Neural cell (in vitro differentiated cells): ENCODE results near the gene GBP6. TPM values are rescaled to one million over a fixed set of nuclear protein-coding genes. Genes with fewer than 3 reads are reported as not detected.

Source experiments
- H2AFZ ChIP-seq: fragments of 200-600, 300-800 bp; sonication (generic), shearing (Covaris generic); 2 replicates; pipeline ENCODE4 v1.6.0; 2014; ENCODE audit warnings: low read depth, mild to moderate bottlenecking, antibody characterized with exemption, low read length, moderate library complexity
- H3F3A ChIP-seq: fragments of 200-600 bp; shearing (Covaris generic); 2 replicates; pipeline ENCODE4 v1.6.1; 2016; ENCODE audit warnings: mild to moderate bottlenecking, moderate library complexity, mixed read lengths, antibody characterized with exemption, low read length; ENCODE audit not compliant: insufficient read depth, poor library complexity, severe bottlenecking
- H3K27ac ChIP-seq: fragments of 200-600, 300-800 bp; sonication (generic), shearing (Covaris generic); 2 replicates; pipeline ENCODE4 v1.5.1; 2014; ENCODE audit warnings: mild to moderate bottlenecking, low read length, moderate library complexity
- H3K27me3 ChIP-seq: fragments of 300-800, 200-600 bp; sonication (generic), shearing (Covaris generic); 2 replicates; pipeline ENCODE4 v1.6.0; 2014; ENCODE audit warnings: mild to moderate bottlenecking, low read depth, low read length, moderate library complexity; ENCODE audit not compliant: insufficient read depth
- H3K36me3 ChIP-seq: fragments of 300-800, 200-600 bp; sonication (generic), shearing (Covaris generic); 2 replicates; pipeline ENCODE4 v1.5.1; 2014; ENCODE audit warnings: mild to moderate bottlenecking, antibody characterized with exemption, low read length, moderate library complexity; ENCODE audit not compliant: insufficient read depth
- H3K4me2 ChIP-seq: fragments of 300-800, 200-600 bp; sonication (generic), shearing (Covaris generic); 2 replicates; pipeline ENCODE4 v1.6.0; 2014; ENCODE audit warnings: mild to moderate bottlenecking, low read length
- H3K4me3 ChIP-seq: fragments of 300-800, 200-600 bp; sonication (generic), shearing (Covaris generic); 2 replicates; pipeline ENCODE4 v1.5.1; 2014; ENCODE audit warnings: mild to moderate bottlenecking, low read length, moderate library complexity
- H3K79me2 ChIP-seq: fragments of 200-600 bp; shearing (Covaris generic); replicated peaks from 2 replicates; pipeline ENCODE4 v1.6.0; 2014; ENCODE audit warnings: mild to moderate bottlenecking, low read length, moderate library complexity; ENCODE audit not compliant: insufficient read depth
- H3K9ac ChIP-seq: fragments of 300-800, 200-600 bp; sonication (generic), shearing (Covaris generic); 2 replicates; pipeline ENCODE4 v1.6.1; 2016; ENCODE audit warnings: mild to moderate bottlenecking, low read length, mixed read lengths
- H3K9me2 ChIP-seq: fragments of 200-600 bp; shearing (Covaris generic); 2 replicates; pipeline ENCODE4 v1.6.1; 2016; ENCODE audit warnings: mild to moderate bottlenecking, low read length, mixed read lengths; ENCODE audit not compliant: insufficient read depth
- H3K9me3 ChIP-seq: fragments of 200-600, 300-800 bp; sonication (generic), shearing (Covaris generic); 2 replicates; pipeline ENCODE4 v1.6.1; 2016; ENCODE audit warnings: mild to moderate bottlenecking, mixed run types, low read length, moderate library complexity, mixed read lengths
- H4K20me1 ChIP-seq: fragments of 200-600 bp; shearing (Covaris generic); 2 replicates; pipeline ENCODE4 v1.6.1; 2016; ENCODE audit warnings: mild to moderate bottlenecking, mixed run types; ENCODE audit not compliant: insufficient read depth
- EP300 ChIP-seq: fragments of 450-650 bp; conservative IDR thresholded peaks from 2 replicates; pipeline ENCODE4 v1.6.1; 2014; ENCODE audit warnings: antibody characterized with exemption, mild to moderate bottlenecking, moderate library complexity; ENCODE audit not compliant: poor library complexity, severe bottlenecking
- EZH2 ChIP-seq: fragments of 200-600, 300-800 bp; shearing (Covaris generic), sonication (generic); IDR thresholded peaks from 2 replicates; pipeline ENCODE4 v1.6.1; 2014; ENCODE audit warnings: antibody characterized with exemption, low read length, borderline replicate concordance, mild to moderate bottlenecking; ENCODE audit not compliant: insufficient read depth, poor library complexity, severe bottlenecking
- MXI1 ChIP-seq: fragments of 450-650 bp; conservative IDR thresholded peaks from 2 replicates; pipeline ENCODE4 v1.6.1; 2014; ENCODE audit warnings: antibody characterized with exemption, mild to moderate bottlenecking; ENCODE audit not compliant: poor library complexity, severe bottlenecking
- POLR2AphosphoS5 ChIP-seq: IDR thresholded peaks from 2 replicates; pipeline ENCODE4 v1.6.1; 2012
- RAD21 ChIP-seq: fragments of 450-650 bp; conservative IDR thresholded peaks from 2 replicates; pipeline ENCODE4 v1.6.1; 2014; ENCODE audit warnings: antibody characterized with exemption, mild to moderate bottlenecking, moderate library complexity
- SMC3 ChIP-seq: fragments of 450-650 bp; conservative IDR thresholded peaks from 2 replicates; pipeline ENCODE4 v1.6.1; 2014; ENCODE audit warnings: antibody characterized with exemption, mild to moderate bottlenecking, moderate library complexity; ENCODE audit not compliant: poor library complexity
- TAF1 ChIP-seq: IDR thresholded peaks from 2 replicates; pipeline ENCODE4 v1.6.1; 2012; ENCODE audit warnings: low read depth
- polyA plus RNA-seq: library from polyadenylated mRNA; depleted of rRNA; stranded (reverse); fragments of >200 nt; gene quantifications from 2 replicates; pipeline ENCODE4 v1.2.3, GENCODE V29; 2014
- TF ChIP-seq, protein P1 (sequence below): IDR thresholded peaks from 2 replicates; pipeline ENCODE4 v1.6.1; 2012; ENCODE audit warnings: borderline replicate concordance
- TF ChIP-seq, protein P2 (sequence below): fragments of 450-650 bp; IDR thresholded peaks from 2 replicates; pipeline ENCODE4 v1.5.1; 2014; ENCODE audit warnings: antibody characterized with exemption, mild to moderate bottlenecking, moderate library complexity; ENCODE audit not compliant: poor library complexity, severe bottlenecking

Gene GBP6
- polyA plus RNA-seq, 1 donor from 2014 or later, result not detected

DNA sequence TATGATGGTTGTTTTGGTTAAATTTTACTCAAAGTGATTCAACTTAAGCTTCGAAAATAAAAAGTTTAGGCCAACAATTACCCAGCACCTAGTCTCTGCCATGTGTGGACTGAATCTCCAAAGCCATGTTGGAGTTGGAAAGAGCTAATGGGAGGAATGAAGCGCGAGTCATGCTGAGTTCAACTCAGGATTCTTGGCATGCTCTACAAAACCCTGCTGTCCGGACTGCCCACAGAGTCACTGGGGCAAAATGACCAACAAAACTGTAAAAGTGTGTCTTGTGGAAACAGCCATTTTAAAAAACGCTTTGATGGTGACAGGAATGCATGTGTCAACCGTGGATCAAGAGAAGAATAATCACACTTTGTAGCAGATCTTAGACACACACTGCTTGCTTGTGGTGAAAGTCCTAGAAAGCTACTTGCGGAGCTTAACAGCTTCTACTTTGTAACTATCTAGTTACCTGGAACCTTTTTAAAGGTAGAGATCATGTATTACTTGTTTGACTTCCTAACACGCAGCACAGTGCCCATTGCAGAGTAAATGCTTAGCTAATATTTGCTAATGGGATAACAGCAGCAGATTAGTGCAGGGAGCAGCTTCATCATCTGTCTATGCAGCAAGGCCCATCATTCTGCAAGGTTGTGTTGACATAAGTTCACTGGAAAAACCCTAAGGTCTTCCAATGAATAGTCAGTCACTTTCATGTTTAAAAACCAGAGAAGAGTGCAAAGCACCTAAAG lies 7.0 kb upstream of the GBP6 start:
- Histone ChIP-seq H3K9me2 (no peaks in the 10 kb centered on the region), H3F3A (no peaks in the 10 kb centered on the region), H3K9ac (no peak overlapping the region), H3K4me2 (no peak overlapping the region), H3K27me3 (no peaks in the 10 kb centered on the region), H3K79me2 (no peaks in the 10 kb centered on the region), H3K4me3 (no peak overlapping the region), H4K20me1 (no peaks in the 10 kb centered on the region), H3K27ac (no peak overlapping the region), H3K9me3 (no peaks in the 10 kb centered on the region), H3K36me3 (no peaks in the 10 kb centered on the region), H2AFZ (no peak overlapping the region)
- TF ChIP-seq RAD21, result no peak
- no peak for TF ChIP-seq MXI1
- no peak for TF ChIP-seq POLR2AphosphoS5
- TF ChIP-seq SMC3, result no peak
- no peak for TF ChIP-seq EZH2
- no peak for TF ChIP-seq TAF1
- TF ChIP-seq, protein P1, sequence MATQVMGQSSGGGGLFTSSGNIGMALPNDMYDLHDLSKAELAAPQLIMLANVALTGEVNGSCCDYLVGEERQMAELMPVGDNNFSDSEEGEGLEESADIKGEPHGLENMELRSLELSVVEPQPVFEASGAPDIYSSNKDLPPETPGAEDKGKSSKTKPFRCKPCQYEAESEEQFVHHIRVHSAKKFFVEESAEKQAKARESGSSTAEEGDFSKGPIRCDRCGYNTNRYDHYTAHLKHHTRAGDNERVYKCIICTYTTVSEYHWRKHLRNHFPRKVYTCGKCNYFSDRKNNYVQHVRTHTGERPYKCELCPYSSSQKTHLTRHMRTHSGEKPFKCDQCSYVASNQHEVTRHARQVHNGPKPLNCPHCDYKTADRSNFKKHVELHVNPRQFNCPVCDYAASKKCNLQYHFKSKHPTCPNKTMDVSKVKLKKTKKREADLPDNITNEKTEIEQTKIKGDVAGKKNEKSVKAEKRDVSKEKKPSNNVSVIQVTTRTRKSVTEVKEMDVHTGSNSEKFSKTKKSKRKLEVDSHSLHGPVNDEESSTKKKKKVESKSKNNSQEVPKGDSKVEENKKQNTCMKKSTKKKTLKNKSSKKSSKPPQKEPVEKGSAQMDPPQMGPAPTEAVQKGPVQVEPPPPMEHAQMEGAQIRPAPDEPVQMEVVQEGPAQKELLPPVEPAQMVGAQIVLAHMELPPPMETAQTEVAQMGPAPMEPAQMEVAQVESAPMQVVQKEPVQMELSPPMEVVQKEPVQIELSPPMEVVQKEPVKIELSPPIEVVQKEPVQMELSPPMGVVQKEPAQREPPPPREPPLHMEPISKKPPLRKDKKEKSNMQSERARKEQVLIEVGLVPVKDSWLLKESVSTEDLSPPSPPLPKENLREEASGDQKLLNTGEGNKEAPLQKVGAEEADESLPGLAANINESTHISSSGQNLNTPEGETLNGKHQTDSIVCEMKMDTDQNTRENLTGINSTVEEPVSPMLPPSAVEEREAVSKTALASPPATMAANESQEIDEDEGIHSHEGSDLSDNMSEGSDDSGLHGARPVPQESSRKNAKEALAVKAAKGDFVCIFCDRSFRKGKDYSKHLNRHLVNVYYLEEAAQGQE, result no peak
- TF ChIP-seq, protein P2, sequence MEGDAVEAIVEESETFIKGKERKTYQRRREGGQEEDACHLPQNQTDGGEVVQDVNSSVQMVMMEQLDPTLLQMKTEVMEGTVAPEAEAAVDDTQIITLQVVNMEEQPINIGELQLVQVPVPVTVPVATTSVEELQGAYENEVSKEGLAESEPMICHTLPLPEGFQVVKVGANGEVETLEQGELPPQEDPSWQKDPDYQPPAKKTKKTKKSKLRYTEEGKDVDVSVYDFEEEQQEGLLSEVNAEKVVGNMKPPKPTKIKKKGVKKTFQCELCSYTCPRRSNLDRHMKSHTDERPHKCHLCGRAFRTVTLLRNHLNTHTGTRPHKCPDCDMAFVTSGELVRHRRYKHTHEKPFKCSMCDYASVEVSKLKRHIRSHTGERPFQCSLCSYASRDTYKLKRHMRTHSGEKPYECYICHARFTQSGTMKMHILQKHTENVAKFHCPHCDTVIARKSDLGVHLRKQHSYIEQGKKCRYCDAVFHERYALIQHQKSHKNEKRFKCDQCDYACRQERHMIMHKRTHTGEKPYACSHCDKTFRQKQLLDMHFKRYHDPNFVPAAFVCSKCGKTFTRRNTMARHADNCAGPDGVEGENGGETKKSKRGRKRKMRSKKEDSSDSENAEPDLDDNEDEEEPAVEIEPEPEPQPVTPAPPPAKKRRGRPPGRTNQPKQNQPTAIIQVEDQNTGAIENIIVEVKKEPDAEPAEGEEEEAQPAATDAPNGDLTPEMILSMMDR, result no peak
- TF ChIP-seq EP300, result no peak

DNA sequence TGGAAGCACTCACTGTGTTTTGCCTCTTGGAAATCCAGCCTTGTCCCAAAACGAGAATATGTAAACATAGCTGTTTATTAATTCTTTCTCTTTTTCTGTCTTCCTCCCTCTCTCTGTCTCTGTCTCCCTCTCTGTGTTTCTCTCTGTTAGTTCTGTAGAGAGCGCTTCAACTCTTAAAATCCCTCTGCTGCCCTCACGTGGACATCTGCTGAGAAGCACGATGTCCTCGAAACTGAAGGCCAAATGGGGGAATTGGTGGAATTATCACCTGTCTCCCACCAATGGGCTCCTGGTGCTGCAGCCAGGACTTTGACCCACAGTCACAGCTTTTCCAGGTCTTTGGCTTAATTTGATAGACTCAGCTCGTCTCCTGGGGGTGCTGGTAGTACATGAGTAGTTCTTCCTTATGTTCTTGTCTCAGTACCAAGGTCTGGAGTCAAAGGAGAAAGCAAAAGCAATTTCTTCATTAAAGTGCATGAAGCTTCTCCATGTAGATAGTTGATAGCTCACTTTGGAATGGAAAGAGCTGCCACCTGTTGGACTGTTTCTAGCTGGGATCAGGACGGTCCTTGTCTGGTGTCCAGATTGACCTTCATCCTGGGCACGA lies 5.5 kb upstream of the GBP6 start:
- TF ChIP-seq EP300, result no peak
- TF ChIP-seq, protein P2, result peak; percentile 79
- TF ChIP-seq RAD21, result peak; percentile 74
- peak; percentile 85 for TF ChIP-seq SMC3
- TF ChIP-seq, protein P1, result no peak
- no peak for TF ChIP-seq EZH2
- TF ChIP-seq TAF1, result no peak
- Histone ChIP-seq H3K27me3 (no peaks in the 10 kb centered on the region), H2AFZ (no peak overlapping the region), H3K9me2 (no peaks in the 10 kb centered on the region), H4K20me1 (no peaks in the 10 kb centered on the region), H3K4me3 (no peak overlapping the region), H3K9ac (no peak overlapping the region), H3K79me2 (no peaks in the 10 kb centered on the region), H3K36me3 (no peaks in the 10 kb centered on the region), H3F3A (no peaks in the 10 kb centered on the region), H3K27ac (no peak overlapping the region), H3K9me3 (no peaks in the 10 kb centered on the region), H3K4me2 (no peak overlapping the region)
